NCI-H510A (cell line): ENCODE results near the gene TMOD3.

Experiments used
- DNase-seq: peaks from one replicate; lab custom pipeline; 2025; lab: John Stamatoyannopoulos, UW

Gene TMOD3

GRCh38 chr15:51907136-51907862 lies 77.8 kb downstream of the TMOD3 start:
- DNase-seq = peak; percentile 75

DNA sequence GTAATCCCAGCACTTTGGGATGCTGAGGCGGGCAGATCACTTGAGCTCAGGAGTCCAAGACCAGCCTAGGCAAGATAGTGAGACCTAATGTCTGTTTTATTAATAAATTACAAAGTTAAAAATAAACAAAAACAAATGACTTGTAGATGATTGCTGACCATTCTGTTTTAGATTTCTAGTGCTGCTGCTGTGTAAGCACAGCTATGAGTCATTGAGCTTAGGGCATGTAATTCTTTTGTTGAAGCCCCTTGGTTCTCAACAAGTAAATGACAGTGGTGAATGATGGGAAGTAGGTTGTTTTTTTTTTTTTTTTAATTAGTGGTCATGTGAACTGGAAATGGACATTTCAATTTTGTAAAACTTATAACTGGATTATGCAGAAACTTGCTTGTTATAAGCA lies 78.9 kb downstream of the TMOD3 start:
- no peak for DNase-seq

DNA sequence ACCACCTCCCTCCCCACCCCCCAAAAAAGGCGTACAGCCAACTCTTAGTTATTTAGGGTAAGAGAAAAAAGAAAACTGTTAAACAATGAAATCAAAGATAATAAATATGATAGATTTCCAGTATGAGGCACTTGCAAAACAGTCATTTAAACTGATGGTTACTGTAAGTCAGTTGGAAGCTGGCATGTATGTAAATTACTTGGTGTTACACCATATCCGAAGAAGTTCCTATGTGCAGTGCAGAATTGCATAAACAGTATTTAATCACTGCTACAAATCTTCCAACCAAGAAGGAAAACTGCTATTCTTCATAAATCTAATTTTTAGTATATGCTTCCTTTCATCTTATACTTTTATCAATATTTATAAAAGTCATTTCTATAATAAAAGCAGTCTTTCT lies 80.1 kb downstream of the TMOD3 start:
- no peak for DNase-seq

- no peak for DNase-seq
These were observed 83.1 kb downstream of the TMOD3 start for GRCh38 chr15:51912528-51912927.

GRCh38 chr15:51917493-51917892 lies 88.0 kb downstream of the TMOD3 start:
- peak; percentile 46 for DNase-seq

DNA sequence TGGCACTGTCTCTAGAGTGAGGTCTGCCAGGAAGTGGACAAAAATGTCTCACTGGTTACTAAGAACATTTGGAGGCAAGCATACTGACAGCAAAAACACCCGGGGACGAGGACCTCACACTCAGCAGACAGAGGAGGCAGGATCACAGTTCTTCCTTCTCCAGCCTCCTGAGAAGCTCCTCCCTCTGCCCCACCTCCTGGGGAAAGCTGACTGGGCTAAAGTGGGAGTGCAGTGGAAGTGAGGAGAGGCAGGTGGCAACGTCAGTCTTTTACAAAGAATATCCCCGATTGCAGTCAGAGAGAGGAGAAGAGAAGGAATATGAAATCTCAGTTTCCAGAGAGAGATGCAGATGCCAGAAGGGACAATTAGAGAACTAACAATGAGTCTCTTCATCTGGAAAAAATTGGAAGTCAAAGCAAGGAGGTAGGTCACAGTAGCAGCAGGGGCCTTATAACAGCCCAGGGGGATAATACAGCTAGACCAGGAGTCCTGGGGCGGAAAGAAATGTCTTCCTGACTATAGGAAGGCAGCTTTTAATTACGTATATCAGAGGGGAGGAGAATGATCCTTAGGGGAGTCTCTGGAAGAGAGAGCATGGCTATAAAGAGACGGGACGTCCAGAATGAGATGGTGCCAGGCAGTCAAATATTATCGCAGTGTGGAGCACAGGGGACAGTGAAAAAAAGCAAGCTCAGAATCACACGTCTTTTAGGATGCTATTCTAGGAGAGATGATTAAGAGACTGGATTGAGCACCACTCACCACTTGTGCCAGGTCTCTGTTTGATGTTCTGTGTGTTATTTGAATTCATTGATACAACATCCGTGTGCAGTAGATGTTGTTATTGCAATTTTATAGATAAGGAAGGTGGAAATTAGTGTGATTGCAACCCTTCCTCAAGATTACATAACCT lies 95.0 kb downstream of the TMOD3 start:
- no peak for DNase-seq

GRCh38 chr15:51926809-51927208 lies 97.4 kb downstream of the TMOD3 start:
- DNase-seq = no peak

GRCh38 chr15:51931016-51931415 lies 101.6 kb downstream of the TMOD3 start:
- no peak for DNase-seq

- DNase-seq = no peak
These were observed 102.2 kb downstream of the TMOD3 start for GRCh38 chr15:51931638-51932037.

DNA sequence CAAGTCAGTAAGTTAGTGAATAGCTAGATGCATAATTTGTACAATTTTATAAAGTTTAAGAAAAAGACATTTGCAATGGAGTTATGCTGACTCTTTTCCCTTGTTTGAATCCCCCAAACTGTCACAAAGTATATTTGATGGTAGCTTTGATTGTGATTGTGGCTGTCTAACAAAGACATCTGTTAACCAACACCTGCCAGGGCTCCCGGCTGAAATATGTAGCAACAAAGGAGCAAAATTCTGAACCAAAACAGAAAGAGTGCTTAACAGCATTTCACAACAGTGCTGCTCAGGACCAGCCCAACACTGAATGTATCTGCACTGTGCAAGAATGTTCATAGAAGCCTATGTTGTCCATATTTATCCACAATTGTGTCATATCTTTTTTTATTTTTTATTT lies 102.7 kb downstream of the TMOD3 start:
- DNase-seq = no peak

DNA sequence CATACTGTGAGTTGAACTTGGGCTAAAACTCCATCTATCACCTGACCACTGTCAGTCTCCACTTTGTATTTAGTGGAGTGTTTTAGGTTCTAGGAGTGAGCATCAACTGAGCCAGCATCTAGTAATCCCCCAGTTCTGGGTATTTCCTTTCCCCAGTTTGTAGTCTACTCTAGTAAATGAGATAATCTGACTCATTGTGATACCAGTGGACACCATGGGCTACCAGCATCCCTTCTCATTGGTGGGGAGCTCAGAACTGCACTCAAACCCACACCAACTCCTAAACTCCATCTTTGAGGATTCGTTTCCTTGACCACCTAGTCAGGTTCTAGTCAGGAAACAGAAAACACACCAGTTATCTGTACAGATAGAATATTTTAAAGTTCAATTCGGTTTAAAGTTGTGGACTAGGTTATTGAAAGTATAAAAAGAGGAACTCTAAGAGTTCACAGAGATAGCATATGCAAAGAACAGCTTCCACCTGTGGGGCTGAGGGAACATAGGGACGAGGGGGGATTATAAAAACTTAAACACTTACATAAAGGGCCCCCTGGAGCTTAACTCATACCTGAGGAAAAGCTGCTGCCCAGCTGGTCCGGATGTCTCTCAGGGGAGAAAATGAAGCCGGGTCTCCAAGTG lies 106.1 kb downstream of the TMOD3 start:
- no peak for DNase-seq

GRCh38 chr15:51936105-51936478 lies 106.6 kb downstream of the TMOD3 start:
- DNase-seq = no peak

GRCh38 chr15:51938286-51938685 lies 108.8 kb downstream of the TMOD3 start:
- no peak for DNase-seq

DNA sequence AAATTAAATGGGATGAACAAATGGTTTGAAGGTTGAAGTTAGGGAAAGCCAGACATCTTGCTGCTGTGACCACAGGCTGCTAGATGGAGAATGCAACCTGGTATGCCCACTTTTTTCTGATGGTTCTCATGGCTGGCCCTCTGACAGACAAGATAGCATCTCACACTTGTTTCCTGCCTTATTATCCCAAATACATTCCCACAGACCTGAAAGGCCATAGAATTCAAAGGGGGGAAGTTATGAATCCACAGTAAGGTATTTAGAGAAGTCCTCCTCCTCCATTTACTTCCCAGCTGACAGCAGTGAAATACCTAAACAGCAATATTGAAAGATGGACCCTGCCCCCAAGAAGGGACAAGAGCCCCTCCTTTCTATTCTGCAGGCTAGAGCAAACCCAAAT lies 109.8 kb downstream of the TMOD3 start:
- no peak for DNase-seq

GRCh38 chr15:51947124-51947523 lies 117.7 kb downstream of the TMOD3 start:
- DNase-seq = no peak

- no peak for DNase-seq
These were observed 123.4 kb downstream of the TMOD3 start for GRCh38 chr15:51952805-51953204.

DNA sequence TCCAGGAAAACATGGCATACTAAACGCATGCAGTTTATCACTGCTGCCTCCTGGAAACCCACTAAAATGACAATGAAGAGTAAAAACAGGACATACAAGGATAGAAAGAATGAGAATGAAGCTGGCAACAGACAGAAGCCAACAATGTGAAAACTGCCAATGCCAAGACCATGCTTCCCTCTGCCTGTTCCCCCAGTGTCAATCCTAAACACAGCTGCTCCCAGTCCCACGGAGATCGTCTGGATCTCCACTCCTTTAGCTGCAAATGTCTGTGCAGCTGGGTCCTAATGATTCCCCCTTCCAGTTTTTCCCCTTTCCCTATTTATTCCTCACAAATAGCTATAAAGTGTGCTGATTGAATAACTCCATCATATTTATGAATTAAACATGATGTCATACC lies 126.1 kb downstream of the TMOD3 start:
- DNase-seq = no peak
